PC-3 (cell line): Measurements from ENCODE around the gene NOL9.

Source experiments
- CTCF ChIP-seq: fragments of 300-600 bp; sonication (generic); conservative IDR thresholded peaks from 2 replicates; pipeline ENCODE4 v1.5.1; 2017; ENCODE audit warnings: antibody characterized with exemption, low read depth, mild to moderate bottlenecking, low read length
- EZH2 ChIP-seq: fragments of 300-600 bp; sonication (generic); IDR thresholded peaks from one replicate; pipeline ENCODE4 v1.6.1; 2017; ENCODE audit warnings: antibody characterized with exemption, mild to moderate bottlenecking, low read length; ENCODE audit not compliant: unreplicated experiment
- EZH2phosphoT487 ChIP-seq: fragments of 300-600 bp; sonication (generic); IDR thresholded peaks from 2 replicates; pipeline ENCODE4 v1.6.1; 2018; ENCODE audit warnings: mild to moderate bottlenecking, antibody characterized with exemption, low read length, borderline replicate concordance

GRCh38 chr1:6570987-6571386, 16.7 kb upstream of the NOL9 start:
- TF ChIP-seq CTCF (no peak), EZH2phosphoT487 (no peak), EZH2 (no peak)
